ENCODE results near the gene HDAC8.
"Not testable (repeated sequence)": the region's sequence is repeated elsewhere in the genome, so short reads cannot be mapped to it uniquely, and the experiment has no call there.

HDAC8 gene

DNA sequence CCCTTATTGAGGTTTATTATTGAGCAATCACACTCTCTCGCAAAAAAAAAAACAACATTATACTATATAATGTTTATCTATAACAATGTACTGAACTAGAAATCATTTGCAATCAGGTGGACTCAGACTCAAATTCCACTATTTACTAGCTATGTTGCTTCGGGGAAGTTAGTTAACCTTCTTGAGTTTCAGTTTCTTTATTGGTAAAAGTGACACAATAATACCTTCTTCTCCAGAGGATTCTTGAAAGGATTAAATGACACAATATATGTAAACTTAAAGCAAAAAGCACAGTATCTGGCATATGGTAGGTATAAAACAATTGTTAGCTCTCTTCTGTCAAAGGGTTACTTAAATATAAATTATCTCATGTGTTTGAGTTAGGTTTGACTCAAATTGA is 31.5 kb upstream of the HDAC8 start:
- TF ChIP-seq, protein P1, sequence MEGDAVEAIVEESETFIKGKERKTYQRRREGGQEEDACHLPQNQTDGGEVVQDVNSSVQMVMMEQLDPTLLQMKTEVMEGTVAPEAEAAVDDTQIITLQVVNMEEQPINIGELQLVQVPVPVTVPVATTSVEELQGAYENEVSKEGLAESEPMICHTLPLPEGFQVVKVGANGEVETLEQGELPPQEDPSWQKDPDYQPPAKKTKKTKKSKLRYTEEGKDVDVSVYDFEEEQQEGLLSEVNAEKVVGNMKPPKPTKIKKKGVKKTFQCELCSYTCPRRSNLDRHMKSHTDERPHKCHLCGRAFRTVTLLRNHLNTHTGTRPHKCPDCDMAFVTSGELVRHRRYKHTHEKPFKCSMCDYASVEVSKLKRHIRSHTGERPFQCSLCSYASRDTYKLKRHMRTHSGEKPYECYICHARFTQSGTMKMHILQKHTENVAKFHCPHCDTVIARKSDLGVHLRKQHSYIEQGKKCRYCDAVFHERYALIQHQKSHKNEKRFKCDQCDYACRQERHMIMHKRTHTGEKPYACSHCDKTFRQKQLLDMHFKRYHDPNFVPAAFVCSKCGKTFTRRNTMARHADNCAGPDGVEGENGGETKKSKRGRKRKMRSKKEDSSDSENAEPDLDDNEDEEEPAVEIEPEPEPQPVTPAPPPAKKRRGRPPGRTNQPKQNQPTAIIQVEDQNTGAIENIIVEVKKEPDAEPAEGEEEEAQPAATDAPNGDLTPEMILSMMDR (conservative IDR thresholded peaks at IDR 0.05; ENCODE audit: low read depth, low read length), result no peak
- no peak overlapping the region for H3K4me3 ChIP-seq (ENCODE audit: low read depth, low read length)
- DNase-seq (ENCODE audit: low read depth), result no peak

DNA sequence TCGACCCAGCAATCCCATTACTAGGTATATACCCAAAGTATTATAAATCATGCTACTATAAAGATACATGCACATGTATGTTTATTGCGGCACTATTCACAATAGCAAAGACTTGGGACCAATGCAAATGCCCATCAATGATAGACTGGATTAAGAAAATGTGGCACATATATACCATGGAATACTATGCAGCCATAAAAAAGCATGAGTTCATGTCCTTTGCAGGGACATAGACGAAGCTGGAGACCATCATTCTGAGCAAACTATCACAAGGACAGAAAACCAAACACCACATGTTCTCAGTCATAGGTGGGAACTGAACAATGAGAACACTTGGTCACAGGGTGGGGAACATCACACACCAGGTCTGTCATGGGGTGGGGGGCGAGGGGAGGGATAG is 18.4 kb upstream of the HDAC8 start:
- not testable (repeated sequence) for H3K4me3 ChIP-seq (ENCODE audit: low read depth, low read length); DNase-seq (ENCODE audit: low read depth)

DNA sequence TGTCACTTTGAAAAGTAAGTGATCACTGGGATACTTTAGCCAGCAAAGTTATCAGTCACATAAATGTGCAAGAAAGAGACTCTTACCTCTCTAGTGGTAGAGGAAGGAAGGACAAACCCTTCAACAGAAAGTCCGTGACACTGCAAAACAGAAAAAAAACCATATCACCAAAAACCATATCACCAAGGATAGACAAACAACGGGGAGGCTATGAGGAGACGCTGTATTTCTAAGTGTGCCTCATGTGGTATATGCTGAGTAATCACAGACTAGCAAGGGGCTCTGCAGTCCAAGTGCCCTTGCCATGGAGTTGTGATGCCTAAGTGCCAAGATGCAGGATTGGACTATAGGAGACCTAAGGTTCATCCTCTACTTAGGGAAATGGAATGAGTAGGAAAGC is 11.5 kb upstream of the HDAC8 start:
- TF ChIP-seq, protein P1 (conservative IDR thresholded peaks at IDR 0.05; ENCODE audit: low read depth, low read length), result no peak
- no peak overlapping the region for H3K4me3 ChIP-seq (ENCODE audit: low read depth, low read length)
- DNase-seq (ENCODE audit: low read depth), result no peak

DNA sequence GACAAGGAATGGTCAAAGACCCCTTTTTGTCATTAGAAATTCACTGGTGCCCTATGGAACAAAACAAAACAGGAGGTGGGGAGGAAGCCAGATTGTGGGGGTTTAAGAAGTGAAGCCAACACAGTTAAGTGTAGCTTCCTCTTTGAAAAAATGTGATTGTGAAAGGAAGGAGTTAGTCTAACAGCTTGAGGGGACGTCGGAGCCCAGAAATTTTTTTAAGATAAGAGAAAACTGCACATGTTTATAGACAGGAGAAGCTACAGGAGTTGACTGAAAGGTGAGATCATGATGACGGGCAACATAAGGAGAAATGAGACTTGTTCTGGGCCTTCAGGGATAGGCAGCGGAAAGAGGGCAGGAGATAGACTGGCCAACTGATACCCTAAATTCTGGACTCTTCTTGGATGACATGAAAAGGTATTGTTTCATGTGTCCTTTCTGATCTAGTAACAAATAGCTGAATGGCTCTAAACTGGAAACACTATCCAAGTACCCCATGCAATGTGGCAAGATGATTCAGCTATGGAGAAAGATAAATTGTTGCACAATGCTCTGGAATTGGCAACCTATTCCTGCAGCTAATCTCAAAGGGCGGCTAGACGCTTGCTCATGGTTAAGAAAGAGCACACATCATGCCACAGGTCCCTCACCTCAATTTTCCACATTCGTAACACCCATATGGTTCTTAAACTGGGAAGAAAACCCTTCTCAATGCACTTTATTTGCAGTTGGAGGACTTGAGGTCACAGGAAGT is 3.7 kb upstream of the HDAC8 start:
- peak; percentile 79 for DNase-seq (ENCODE audit: low read depth)
- TF ChIP-seq, protein P1 (conservative IDR thresholded peaks at IDR 0.05; ENCODE audit: low read depth, low read length), result no peak
- H3K4me3 ChIP-seq (ENCODE audit: low read depth, low read length), result no peak overlapping the region

DNA sequence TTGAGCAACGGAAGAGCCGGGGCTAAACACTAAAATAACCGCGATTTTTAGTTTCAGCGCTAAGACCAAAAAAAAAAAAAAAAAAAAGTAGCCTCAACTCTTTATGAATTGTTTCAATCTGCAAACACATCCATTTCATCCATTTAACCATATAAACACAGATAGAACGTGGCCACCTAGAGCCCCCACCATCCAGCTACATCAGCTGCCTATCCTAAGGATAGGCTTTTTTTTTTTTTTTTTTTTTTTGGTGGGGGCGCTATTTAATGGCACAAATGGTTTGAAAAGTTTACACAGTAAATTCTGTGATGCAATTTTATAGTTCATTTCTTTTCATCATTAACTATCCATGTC is 492 bp upstream of the HDAC8 start:
- H3K4me3 ChIP-seq (ENCODE audit: low read depth, low read length), result peak overlapping the region; percentile 48
- DNase-seq (ENCODE audit: low read depth), result no peak
- TF ChIP-seq, protein P1 (conservative IDR thresholded peaks at IDR 0.05; ENCODE audit: low read depth, low read length), result peak; percentile 8

DNA sequence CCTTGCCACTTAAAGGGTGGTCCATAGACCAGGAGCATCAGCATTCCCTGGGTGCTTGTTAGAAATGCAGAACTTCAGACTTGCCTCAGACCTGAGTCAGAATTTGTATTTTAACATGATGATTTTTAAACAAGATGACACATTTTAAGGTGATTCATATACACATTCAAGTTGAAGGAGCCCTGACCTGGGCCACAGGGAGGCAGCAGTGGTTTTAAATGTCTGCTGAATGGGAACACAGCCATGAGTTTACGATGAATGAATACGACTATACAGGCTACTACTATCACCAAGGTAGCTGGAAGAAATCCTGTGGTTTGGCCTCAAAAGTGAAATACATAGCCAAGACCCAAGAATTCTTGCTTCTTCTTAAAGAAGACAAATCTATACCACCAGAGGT is 2.9 kb downstream of the HDAC8 start:
- no peak overlapping the region for H3K4me3 ChIP-seq (ENCODE audit: low read depth, low read length)
- TF ChIP-seq, protein P1 (conservative IDR thresholded peaks at IDR 0.05; ENCODE audit: low read depth, low read length), result peak; percentile 43
- peak; percentile 88 for DNase-seq (ENCODE audit: low read depth)

DNA sequence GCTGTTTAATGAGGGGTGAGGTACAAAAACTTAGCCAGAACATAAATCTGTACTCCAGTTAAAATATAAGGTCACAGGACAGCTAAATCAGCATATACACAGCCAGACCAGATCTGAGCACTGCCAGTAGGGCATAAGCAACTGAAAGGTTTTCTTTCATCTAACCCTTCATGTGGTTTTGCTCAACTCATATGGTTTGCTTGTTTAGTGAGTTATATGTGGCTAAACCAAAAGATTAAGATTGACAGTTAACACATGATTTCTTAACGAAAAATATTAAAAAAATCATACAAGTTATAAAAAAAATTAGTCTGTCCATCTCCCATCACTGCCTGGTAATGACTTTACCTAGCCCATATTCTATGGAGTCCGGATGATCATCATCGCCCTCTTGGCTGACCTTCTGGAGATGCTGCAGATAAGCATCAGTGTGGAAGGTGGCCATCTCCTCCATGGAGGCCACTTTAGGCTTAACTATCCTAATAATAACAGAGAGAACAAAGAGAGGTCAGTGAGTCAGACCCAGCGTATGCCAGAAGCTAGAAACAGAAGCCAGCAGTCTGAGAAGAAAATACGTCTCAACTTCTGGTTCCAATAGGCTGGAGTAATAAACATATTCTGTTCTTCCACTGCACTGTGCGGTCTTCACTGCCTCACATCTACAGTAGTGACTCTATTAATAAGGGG is 4.1 kb downstream of the HDAC8 start:
- TF ChIP-seq, protein P1 (conservative IDR thresholded peaks at IDR 0.05; ENCODE audit: low read depth, low read length), result no peak
- H3K4me3 ChIP-seq (ENCODE audit: low read depth, low read length), result no peak overlapping the region
- peak; percentile 53 for DNase-seq (ENCODE audit: low read depth)

Measured in choroid plexus epithelial cell (primary cell).